ENCODE measurements around the gene HDAC11. TPM values are rescaled to one million over a fixed set of nuclear protein-coding genes. Genes with fewer than 3 reads are reported as not detected.

HDAC11 gene
- total and polyA plus RNA-seq, 9 of the 15 experiments (the other 6 are each of a cell fraction or from before 2014, with no cell fraction given) = 0.60 to 6.0 (median 4.5) TPM

DNA sequence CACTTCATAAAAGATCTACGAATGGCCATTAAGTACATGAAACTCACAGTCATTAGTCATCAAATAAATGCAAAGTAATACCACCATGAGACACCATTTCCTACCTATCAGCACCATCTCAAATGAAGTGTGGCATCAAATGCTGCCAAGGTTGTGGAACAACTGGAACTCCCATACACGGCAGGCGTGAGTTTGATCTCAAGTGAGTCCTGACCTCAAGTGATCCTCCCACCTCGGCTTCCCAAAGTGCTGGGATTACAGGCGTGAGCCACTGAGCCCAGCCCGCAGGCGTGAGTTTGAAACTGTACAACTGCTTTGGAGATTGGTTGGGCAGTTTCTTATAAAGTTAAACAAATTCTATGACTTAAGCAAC, 28.8 kb upstream of the HDAC11 start (continued):
- TF ChIP-seq, protein P1, sequence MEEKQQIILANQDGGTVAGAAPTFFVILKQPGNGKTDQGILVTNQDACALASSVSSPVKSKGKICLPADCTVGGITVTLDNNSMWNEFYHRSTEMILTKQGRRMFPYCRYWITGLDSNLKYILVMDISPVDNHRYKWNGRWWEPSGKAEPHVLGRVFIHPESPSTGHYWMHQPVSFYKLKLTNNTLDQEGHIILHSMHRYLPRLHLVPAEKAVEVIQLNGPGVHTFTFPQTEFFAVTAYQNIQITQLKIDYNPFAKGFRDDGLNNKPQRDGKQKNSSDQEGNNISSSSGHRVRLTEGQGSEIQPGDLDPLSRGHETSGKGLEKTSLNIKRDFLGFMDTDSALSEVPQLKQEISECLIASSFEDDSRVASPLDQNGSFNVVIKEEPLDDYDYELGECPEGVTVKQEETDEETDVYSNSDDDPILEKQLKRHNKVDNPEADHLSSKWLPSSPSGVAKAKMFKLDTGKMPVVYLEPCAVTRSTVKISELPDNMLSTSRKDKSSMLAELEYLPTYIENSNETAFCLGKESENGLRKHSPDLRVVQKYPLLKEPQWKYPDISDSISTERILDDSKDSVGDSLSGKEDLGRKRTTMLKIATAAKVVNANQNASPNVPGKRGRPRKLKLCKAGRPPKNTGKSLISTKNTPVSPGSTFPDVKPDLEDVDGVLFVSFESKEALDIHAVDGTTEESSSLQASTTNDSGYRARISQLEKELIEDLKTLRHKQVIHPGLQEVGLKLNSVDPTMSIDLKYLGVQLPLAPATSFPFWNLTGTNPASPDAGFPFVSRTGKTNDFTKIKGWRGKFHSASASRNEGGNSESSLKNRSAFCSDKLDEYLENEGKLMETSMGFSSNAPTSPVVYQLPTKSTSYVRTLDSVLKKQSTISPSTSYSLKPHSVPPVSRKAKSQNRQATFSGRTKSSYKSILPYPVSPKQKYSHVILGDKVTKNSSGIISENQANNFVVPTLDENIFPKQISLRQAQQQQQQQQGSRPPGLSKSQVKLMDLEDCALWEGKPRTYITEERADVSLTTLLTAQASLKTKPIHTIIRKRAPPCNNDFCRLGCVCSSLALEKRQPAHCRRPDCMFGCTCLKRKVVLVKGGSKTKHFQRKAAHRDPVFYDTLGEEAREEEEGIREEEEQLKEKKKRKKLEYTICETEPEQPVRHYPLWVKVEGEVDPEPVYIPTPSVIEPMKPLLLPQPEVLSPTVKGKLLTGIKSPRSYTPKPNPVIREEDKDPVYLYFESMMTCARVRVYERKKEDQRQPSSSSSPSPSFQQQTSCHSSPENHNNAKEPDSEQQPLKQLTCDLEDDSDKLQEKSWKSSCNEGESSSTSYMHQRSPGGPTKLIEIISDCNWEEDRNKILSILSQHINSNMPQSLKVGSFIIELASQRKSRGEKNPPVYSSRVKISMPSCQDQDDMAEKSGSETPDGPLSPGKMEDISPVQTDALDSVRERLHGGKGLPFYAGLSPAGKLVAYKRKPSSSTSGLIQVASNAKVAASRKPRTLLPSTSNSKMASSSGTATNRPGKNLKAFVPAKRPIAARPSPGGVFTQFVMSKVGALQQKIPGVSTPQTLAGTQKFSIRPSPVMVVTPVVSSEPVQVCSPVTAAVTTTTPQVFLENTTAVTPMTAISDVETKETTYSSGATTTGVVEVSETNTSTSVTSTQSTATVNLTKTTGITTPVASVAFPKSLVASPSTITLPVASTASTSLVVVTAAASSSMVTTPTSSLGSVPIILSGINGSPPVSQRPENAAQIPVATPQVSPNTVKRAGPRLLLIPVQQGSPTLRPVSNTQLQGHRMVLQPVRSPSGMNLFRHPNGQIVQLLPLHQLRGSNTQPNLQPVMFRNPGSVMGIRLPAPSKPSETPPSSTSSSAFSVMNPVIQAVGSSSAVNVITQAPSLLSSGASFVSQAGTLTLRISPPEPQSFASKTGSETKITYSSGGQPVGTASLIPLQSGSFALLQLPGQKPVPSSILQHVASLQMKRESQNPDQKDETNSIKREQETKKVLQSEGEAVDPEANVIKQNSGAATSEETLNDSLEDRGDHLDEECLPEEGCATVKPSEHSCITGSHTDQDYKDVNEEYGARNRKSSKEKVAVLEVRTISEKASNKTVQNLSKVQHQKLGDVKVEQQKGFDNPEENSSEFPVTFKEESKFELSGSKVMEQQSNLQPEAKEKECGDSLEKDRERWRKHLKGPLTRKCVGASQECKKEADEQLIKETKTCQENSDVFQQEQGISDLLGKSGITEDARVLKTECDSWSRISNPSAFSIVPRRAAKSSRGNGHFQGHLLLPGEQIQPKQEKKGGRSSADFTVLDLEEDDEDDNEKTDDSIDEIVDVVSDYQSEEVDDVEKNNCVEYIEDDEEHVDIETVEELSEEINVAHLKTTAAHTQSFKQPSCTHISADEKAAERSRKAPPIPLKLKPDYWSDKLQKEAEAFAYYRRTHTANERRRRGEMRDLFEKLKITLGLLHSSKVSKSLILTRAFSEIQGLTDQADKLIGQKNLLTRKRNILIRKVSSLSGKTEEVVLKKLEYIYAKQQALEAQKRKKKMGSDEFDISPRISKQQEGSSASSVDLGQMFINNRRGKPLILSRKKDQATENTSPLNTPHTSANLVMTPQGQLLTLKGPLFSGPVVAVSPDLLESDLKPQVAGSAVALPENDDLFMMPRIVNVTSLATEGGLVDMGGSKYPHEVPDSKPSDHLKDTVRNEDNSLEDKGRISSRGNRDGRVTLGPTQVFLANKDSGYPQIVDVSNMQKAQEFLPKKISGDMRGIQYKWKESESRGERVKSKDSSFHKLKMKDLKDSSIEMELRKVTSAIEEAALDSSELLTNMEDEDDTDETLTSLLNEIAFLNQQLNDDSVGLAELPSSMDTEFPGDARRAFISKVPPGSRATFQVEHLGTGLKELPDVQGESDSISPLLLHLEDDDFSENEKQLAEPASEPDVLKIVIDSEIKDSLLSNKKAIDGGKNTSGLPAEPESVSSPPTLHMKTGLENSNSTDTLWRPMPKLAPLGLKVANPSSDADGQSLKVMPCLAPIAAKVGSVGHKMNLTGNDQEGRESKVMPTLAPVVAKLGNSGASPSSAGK (IDR thresholded peaks at IDR 0.05) = no peak
- TF ChIP-seq ZNF830 (CRISPR knock-in tag; IDR thresholded peaks at IDR 0.05) (no peak), ARNT (IDR thresholded peaks at IDR 0.05) (0 out of 4 replicates have a peak, but pooled peaks of 1 of the 2 experiments have one; percentile 66), RB1 (IDR thresholded peaks at IDR 0.05; ENCODE audit: low read depth) (no peak), FOXK2 (conservative IDR thresholded peaks at IDR 0.05 in 1 of 2, IDR thresholded peaks at IDR 0.05 in 1 of 2; ENCODE audit: low read depth in 2 of 2) (no peak), ZNF431 (CRISPR knock-in tag; IDR thresholded peaks at IDR 0.05) (no peak), HMG20B (CRISPR knock-in tag; IDR thresholded peaks at IDR 0.05) (no peak), HNRNPH1 (optimal IDR thresholded peaks at IDR 0.05; ENCODE audit: low read depth, low read length) (no peak), CTBP1 (IDR thresholded peaks at IDR 0.05; ENCODE audit: borderline replicate concordance) (no peak), MAFK (IDR thresholded peaks at IDR 0.05; ENCODE audit: low read length) (no peak), POLR2AphosphoS5 (IDR thresholded peaks at IDR 0.05; ENCODE audit: control insufficient read depth, insufficient read depth, low read depth, low read length) (no peak), ZNF41 (CRISPR knock-in tag; conservative IDR thresholded peaks at IDR 0.05) (no peak), KLF16 (IDR thresholded peaks at IDR 0.05) (no peak), GABPB2 (CRISPR knock-in tag; conservative IDR thresholded peaks at IDR 0.05) (no peak)
- TF ChIP-seq, protein P2, sequence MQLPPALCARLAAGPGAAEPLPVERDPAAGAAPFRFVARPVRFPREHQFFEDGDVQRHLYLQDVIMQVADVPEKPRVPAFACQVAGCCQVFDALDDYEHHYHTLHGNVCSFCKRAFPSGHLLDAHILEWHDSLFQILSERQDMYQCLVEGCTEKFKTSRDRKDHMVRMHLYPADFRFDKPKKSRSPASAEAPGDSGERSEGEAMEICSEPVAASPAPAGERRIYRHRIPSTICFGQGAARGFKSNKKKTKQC (CRISPR knock-in tag; IDR thresholded peaks at IDR 0.05) = peak; percentile 58; the same call in 1 of the 2 replicates
- TF ChIP-seq, protein P3, sequence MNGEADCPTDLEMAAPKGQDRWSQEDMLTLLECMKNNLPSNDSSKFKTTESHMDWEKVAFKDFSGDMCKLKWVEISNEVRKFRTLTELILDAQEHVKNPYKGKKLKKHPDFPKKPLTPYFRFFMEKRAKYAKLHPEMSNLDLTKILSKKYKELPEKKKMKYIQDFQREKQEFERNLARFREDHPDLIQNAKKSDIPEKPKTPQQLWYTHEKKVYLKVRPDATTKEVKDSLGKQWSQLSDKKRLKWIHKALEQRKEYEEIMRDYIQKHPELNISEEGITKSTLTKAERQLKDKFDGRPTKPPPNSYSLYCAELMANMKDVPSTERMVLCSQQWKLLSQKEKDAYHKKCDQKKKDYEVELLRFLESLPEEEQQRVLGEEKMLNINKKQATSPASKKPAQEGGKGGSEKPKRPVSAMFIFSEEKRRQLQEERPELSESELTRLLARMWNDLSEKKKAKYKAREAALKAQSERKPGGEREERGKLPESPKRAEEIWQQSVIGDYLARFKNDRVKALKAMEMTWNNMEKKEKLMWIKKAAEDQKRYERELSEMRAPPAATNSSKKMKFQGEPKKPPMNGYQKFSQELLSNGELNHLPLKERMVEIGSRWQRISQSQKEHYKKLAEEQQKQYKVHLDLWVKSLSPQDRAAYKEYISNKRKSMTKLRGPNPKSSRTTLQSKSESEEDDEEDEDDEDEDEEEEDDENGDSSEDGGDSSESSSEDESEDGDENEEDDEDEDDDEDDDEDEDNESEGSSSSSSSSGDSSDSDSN (IDR thresholded peaks at IDR 0.05; ENCODE audit: borderline replicate concordance in 1 of 2, low read depth in 2 of 2, low read length in 2 of 2) = no peak

All from K562 (cell line).